Erythroblast (primary cell): Measurements from ENCODE around the gene SPAST.
"Not testable (repeated sequence)": the region's sequence is repeated elsewhere in the genome, so short reads cannot be mapped to it uniquely, and the experiment has no call there.

ENCODE experiments used
- GATA1 ChIP-seq: IDR thresholded peaks from 2 replicates; pipeline ENCODE4 v1.6.1; 2011; ENCODE audit warnings: low read depth, mild to moderate bottlenecking, control low read depth, low read length, moderate library complexity
- POLR2A ChIP-seq: IDR thresholded peaks from 2 replicates; pipeline ENCODE4 v1.6.1; 2011; ENCODE audit warnings: mild to moderate bottlenecking, low read length

DNA sequence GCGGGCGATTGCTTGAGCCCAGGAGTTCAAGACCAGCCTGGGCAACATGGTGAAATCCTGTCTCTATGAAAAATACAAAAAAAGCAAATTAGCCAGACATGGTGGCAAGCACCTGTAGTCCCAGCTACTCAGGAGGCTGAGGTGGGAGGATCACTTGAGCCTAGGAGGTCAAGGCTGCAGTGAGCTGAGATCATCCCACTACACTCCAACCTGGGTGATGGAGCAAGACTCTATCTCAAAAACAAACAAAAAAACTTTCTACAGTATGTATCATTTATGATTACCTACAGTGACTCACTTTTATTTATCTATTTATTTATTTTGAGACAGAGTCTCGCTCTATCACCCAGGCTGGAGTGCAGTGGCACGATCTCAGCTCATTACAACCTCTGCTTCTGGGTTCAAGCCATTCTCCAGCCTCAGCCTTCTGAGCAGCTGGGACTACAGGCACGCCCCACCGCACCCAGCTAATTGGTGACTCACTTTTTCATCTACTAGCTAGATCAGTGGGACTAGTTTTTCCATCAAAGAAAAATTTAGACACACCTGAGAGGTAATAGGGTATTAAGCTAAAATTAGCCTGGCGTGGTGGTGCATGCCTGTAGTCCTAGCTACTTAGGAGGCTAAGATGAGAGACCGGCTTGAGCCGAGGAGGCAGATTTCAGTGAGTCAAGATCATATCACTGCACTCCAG is 44.4 kb upstream of the SPAST start:
- TF ChIP-seq POLR2A, GATA1: not testable (repeated sequence)
